CD14-positive monocyte (primary cell): ENCODE measurements around the gene ANTXR1. TPM values are rescaled to one million over a fixed set of nuclear protein-coding genes. Genes with fewer than 3 reads are reported as not detected.

Experiments
- DNase-seq, 3 donors: peaks; one replicate each; pipeline ENCODE4 v3.0.0-alpha.2; 2011 to 2022
- H2AFZ ChIP-seq: 2 replicates; pipeline ENCODE4 v1.6.0; 2012; ENCODE audit warnings: mild to moderate bottlenecking, low read depth, low read length, inconsistent platforms; ENCODE audit not compliant: insufficient read depth, poor library complexity, severe bottlenecking
- H3K27ac ChIP-seq, 2 donors: 1 replicate in 1 of 2; 2 replicates in 1 of 2; pipeline ENCODE4 v1.5.1; 2012 to 2013; ENCODE audit warnings: low read length in 2 of 2, control low read depth in 1 of 2, inconsistent platforms in 1 of 2, low read depth in 1 of 2, mild to moderate bottlenecking in 1 of 2
- H3K27me3 ChIP-seq, 2 donors: one replicate each; pipeline versions ENCODE4 v1.6.0 to v1.6.1; 2011 to 2013; ENCODE audit warnings: low read length in 2 of 2; ENCODE audit not compliant: control insufficient read depth in 2 of 2, insufficient read depth in 2 of 2
- H3K36me3 ChIP-seq, 2 donors: replicated peaks in 1 of 2; 1 replicate in 1 of 2; 2 replicates in 1 of 2; pipeline versions ENCODE4 v1.5.1 to v1.6.1; 2012 to 2013; ENCODE audit warnings: low read length in 2 of 2, control low read depth in 1 of 2, inconsistent platforms in 1 of 2, mild to moderate bottlenecking in 1 of 2; ENCODE audit not compliant: insufficient read depth in 2 of 2, control insufficient read depth in 1 of 2
- H3K4me1 ChIP-seq, 2 donors: 1 replicate in 1 of 2; 2 replicates in 1 of 2; pipeline versions ENCODE4 v1.5.1 to v1.6.1; 2012 to 2013; ENCODE audit warnings: low read length in 2 of 2, control low read depth in 1 of 2, inconsistent platforms in 1 of 2, mild to moderate bottlenecking in 1 of 2, moderate library complexity in 1 of 2; ENCODE audit not compliant: insufficient read depth in 2 of 2, control insufficient read depth in 1 of 2
- H3K4me2 ChIP-seq: replicated peaks from 2 replicates; pipeline ENCODE3; 2012; ENCODE audit warnings: low read length, moderate library complexity, mild to moderate bottlenecking; ENCODE audit not compliant: poor library complexity, severe bottlenecking; ENCODE audit errors: extremely low read depth
- H3K4me3 ChIP-seq, 3 experiments: fragments of 200-600 bp in 1 of 3; sonication (generic) in 1 of 3; replicated peaks in 1 of 3; 1 replicate in 2 of 3; 2 replicates in 1 of 3; pipeline ENCODE4 v1.5.1; 2011 to 2013; ENCODE audit warnings: low read length in 3 of 3, mild to moderate bottlenecking in 3 of 3, control low read depth in 2 of 3, low read depth in 2 of 3, inconsistent platforms in 1 of 3, moderate library complexity in 1 of 3
- H3K79me2 ChIP-seq: 2 replicates; pipeline ENCODE4 v1.6.0; 2012; ENCODE audit warnings: mild to moderate bottlenecking, control low read depth, inconsistent platforms, low read length, moderate library complexity; ENCODE audit not compliant: insufficient read depth
- H3K9ac ChIP-seq: 2 replicates; pipeline ENCODE4 v1.6.0; 2017; ENCODE audit warnings: low read length, mild to moderate bottlenecking; ENCODE audit not compliant: insufficient read depth, poor library complexity, severe bottlenecking
- H3K9me3 ChIP-seq, 2 donors: replicated peaks in 1 of 2; 1 replicate in 1 of 2; 2 replicates in 1 of 2; pipeline versions ENCODE4 v1.5.1 to v1.6.1; 2012 to 2013; ENCODE audit warnings: low read length in 2 of 2, control low read depth in 1 of 2; ENCODE audit not compliant: control insufficient read depth in 1 of 2, insufficient read depth in 1 of 2
- H4K20me1 ChIP-seq: 2 replicates; pipeline ENCODE4 v1.6.0; 2012; ENCODE audit warnings: mild to moderate bottlenecking, low read length, control low read depth, moderate library complexity; ENCODE audit not compliant: insufficient read depth
- H3K27ac Mint-ChIP-seq, 7 donors: one replicate each; pipeline ENCODE4 v1.8.0; 2020; ENCODE audit warnings: mild to moderate bottlenecking in 7 of 7, mixed read lengths in 7 of 7, moderate library complexity in 6 of 7, inconsistent platforms in 2 of 7
- H3K27me3 Mint-ChIP-seq, 3 donors: one replicate each; pipeline ENCODE4 v1.8.0; 2021 to 2022; ENCODE audit warnings: low read depth in 3 of 3, mild to moderate bottlenecking in 3 of 3, mixed read lengths in 3 of 3, moderate library complexity in 3 of 3, inconsistent platforms in 1 of 3
- H3K36me3 Mint-ChIP-seq, 2 donors: one replicate each; pipeline ENCODE4 v1.8.0; 2020; ENCODE audit warnings: mixed read lengths in 2 of 2, inconsistent platforms in 1 of 2, mild to moderate bottlenecking in 1 of 2
- H3K4me1 Mint-ChIP-seq: one replicate; pipeline ENCODE4 v1.8.0; 2020; ENCODE audit warnings: mild to moderate bottlenecking, mixed read lengths
- H3K4me3 Mint-ChIP-seq, 2 donors: one replicate each; pipeline ENCODE4 v1.8.0; 2020; ENCODE audit warnings: mild to moderate bottlenecking in 2 of 2, mixed read lengths in 2 of 2, moderate library complexity in 1 of 2
- H3K9me3 Mint-ChIP-seq, 7 donors: one replicate each; pipeline ENCODE4 v1.8.0; 2020 to 2022; ENCODE audit warnings: mixed read lengths in 7 of 7, mild to moderate bottlenecking in 6 of 7, moderate library complexity in 6 of 7, inconsistent platforms in 2 of 7
- WGBS: methylation state at CpG from one replicate; pipeline ENCODE4 v1.1.5; 2013; ENCODE audit warnings: missing lambda C conversion rate; ENCODE audit not compliant: insufficient coverage; 5-methylcytosine and 5-hydroxymethylcytosine counted together
- intact Hi-C, 2 donors: fragments of 100-400 bp; cut with micrococcal nuclease; formaldehyde crosslinking; loops; one replicate each; pipeline versions ENCODE4 v1.15.0 to v1.15.1; 2023
- polyA plus RNA-seq, 3 donors: library from polyadenylated mRNA; depleted of rRNA in 1 of 3; unstranded in 2 of 3; stranded (reverse) in 1 of 3; fragments of 300-500 nt in 2 of 3; fragments of >200 nt in 1 of 3; fragmentation: Illumina TruSeq in 2 of 3; gene quantifications; 1 replicate in 2 of 3; 2 replicates in 1 of 3; pipeline ENCODE4 v1.2.3, GENCODE V29; 2012 to 2021
- TF ChIP-seq, protein P1 (sequence below): fragments of 200-600 bp; IDR thresholded peaks from one replicate; pipeline ENCODE4 v1.8.0; 2022; ENCODE audit warnings: antibody characterized with exemption, mild to moderate bottlenecking

Gene ANTXR1
- polyA plus RNA-seq, 3 donors, result not detected

DNA sequence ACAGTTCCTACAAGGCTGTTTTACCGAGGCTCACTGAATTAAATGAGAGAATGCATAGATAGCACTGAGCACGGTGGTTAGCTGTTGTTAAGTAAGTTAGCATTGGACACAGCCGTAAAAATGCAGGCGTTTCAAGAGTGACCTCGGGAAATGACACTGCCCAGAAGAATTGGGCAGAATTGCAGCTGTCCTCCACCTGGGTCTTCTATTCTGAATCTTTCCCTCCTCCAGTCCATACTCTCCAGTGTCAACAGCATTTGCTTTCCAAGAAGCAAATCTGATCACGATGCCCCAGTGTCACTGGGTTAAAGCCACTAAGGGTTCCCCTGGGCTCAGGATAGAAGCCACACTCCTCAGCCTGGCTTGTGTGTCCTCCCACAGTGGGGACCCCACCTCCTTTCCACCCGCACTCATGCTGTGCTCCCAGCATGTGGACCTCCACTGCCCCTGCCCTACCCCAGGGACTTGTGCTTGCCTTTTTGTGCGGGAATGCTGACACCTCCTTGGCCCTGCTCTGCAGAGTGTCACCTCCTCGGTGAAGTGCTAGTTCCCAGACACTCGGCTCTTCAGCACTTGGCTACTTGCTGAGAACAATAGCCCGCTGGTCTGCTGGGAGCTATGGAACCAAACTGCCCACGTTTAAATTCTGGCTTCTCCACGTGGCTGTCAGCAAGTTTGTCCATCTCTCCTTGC lies 135.0 kb downstream of the ANTXR1 start:
- Mint-ChIP-seq H3K4me1 (peaks cover 7% of the 10 kb centered on the region), H3K36me3 (peaks cover 0 to under 1% of the 10 kb centered on the region in 2 donors), H3K27ac (no peak overlapping the region), H3K4me3 (no peak overlapping the region), H3K27me3 (peaks cover 0 to 4% (median 1%) of the 10 kb centered on the region in 3 donors), H3K9me3 (peaks cover under 1 to 9% (median 4%) of the 10 kb centered on the region in 7 donors)
- Histone ChIP-seq H3K9ac (no peak overlapping the region), H2AFZ (no peak overlapping the region), H3K27ac (no peak overlapping the region), H3K27me3 (no peaks in the 10 kb centered on the region), H3K79me2 (no peaks in the 10 kb centered on the region), H3K9me3 (peaks cover 0 to 2% of the 10 kb centered on the region in 2 donors), H3K4me3 (no peak overlapping the region), H4K20me1 (no peaks in the 10 kb centered on the region), H3K4me1 (no peaks in the 10 kb centered on the region), H3K36me3 (no peaks in the 10 kb centered on the region), H3K4me2 (no peak overlapping the region)
- intact Hi-C loops, result loop anchor here (10.0 kb wide), 1 partner anchor 47 kb away; no protein-coding TSS in a partner anchor
- DNase-seq, result no peak
- TF ChIP-seq, protein P1, sequence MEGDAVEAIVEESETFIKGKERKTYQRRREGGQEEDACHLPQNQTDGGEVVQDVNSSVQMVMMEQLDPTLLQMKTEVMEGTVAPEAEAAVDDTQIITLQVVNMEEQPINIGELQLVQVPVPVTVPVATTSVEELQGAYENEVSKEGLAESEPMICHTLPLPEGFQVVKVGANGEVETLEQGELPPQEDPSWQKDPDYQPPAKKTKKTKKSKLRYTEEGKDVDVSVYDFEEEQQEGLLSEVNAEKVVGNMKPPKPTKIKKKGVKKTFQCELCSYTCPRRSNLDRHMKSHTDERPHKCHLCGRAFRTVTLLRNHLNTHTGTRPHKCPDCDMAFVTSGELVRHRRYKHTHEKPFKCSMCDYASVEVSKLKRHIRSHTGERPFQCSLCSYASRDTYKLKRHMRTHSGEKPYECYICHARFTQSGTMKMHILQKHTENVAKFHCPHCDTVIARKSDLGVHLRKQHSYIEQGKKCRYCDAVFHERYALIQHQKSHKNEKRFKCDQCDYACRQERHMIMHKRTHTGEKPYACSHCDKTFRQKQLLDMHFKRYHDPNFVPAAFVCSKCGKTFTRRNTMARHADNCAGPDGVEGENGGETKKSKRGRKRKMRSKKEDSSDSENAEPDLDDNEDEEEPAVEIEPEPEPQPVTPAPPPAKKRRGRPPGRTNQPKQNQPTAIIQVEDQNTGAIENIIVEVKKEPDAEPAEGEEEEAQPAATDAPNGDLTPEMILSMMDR, result no peak
- WGBS, result 94% methylated on average over 13 of the region's 13 CpGs

- peaks cover 9% of the 10 kb centered on the region for H3K4me1 Mint-ChIP-seq
- Histone ChIP-seq H3K9ac (no peak overlapping the region), H3K9me3 (peaks cover 0 to 7% of the 10 kb centered on the region in 2 donors), H3K36me3 (no peaks in the 10 kb centered on the region), H2AFZ (no peak overlapping the region), H3K4me2 (no peak overlapping the region), H3K4me1 (no peaks in the 10 kb centered on the region), H3K4me3 (no peak overlapping the region), H3K79me2 (no peaks in the 10 kb centered on the region), H3K27me3 (no peaks in the 10 kb centered on the region), H3K27ac (no peak overlapping the region), H4K20me1 (no peaks in the 10 kb centered on the region)
- peaks cover 1 to 4% (median 2%) of the 10 kb centered on the region in 3 donors for H3K27me3 Mint-ChIP-seq
- intact Hi-C loops, result loop anchor here (10.0 kb wide), 1 partner anchor 45 kb away; no protein-coding TSS in a partner anchor
- 89% methylated on average over 5 of the region's 7 CpGs for WGBS
- peaks cover 2 to 11% (median 7%) of the 10 kb centered on the region in 7 donors for H3K9me3 Mint-ChIP-seq
- no peak overlapping the region for H3K27ac Mint-ChIP-seq
- peaks cover 0 to 3% of the 10 kb centered on the region in 2 donors for H3K36me3 Mint-ChIP-seq
- TF ChIP-seq, protein P1, result no peak
- no peak for DNase-seq
- H3K4me3 Mint-ChIP-seq, result no peak overlapping the region
Measured at GRCh38 chr2:69149631-69150215, 136.7 kb downstream of the ANTXR1 start.
